ENCODE results near the gene LRRC8E. TPM values are rescaled to one million over a fixed set of nuclear protein-coding genes. Genes with fewer than 3 reads are reported as not detected.

Gene LRRC8E
- 1 to 10 TPM; 1.5 to 2.1 TPM for total RNA-seq

DNA sequence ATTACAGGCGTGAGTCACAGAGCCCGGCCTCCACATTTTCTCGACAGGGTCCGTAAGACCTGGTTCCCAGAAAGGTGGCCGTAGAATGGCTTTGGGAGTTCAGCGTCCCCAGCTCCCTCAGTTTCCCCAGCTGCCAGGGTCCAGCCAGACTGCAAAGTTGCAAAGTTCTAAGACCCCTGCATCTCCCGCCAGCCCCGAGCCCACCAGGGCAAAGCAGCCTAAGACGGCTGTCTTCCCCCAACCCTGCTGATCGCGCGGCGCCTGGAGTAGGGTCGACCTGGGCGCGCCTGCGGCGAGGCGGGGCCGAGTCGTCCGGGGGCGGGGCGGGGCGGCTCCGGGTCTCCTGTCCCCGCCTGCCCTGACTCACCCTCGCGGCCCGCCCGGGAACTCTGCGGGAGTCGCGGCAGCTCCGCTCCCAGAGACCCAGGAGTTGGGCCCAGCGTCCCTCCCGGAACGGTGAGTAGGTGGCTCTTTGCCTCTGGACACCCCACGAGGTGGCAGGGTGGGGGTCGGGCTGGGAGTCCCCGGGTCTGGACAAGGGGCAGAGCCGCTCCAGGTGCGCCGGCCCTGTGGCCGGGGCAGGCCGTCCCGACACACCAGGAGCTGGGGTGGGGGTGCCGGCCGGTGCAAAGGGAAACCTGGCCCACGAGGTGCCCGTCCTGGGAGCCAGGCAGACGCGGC is at the start of gene LRRC8E:
Gene LRRC8E, plus strand, starts transcription at position 366 of the 681 bp plus-strand sequence. CDS start 7,094 bp downstream, outside the sequence.
- no peaks in the 10 kb centered on the region for H3K36me3 ChIP-seq
- no peak within 1 kb of the TSS for H3K27ac ChIP-seq
- peaks cover 0 to 6% of the 10 kb centered on the region in 2 donors for H3K27me3 ChIP-seq
- TF ChIP-seq, protein P1, sequence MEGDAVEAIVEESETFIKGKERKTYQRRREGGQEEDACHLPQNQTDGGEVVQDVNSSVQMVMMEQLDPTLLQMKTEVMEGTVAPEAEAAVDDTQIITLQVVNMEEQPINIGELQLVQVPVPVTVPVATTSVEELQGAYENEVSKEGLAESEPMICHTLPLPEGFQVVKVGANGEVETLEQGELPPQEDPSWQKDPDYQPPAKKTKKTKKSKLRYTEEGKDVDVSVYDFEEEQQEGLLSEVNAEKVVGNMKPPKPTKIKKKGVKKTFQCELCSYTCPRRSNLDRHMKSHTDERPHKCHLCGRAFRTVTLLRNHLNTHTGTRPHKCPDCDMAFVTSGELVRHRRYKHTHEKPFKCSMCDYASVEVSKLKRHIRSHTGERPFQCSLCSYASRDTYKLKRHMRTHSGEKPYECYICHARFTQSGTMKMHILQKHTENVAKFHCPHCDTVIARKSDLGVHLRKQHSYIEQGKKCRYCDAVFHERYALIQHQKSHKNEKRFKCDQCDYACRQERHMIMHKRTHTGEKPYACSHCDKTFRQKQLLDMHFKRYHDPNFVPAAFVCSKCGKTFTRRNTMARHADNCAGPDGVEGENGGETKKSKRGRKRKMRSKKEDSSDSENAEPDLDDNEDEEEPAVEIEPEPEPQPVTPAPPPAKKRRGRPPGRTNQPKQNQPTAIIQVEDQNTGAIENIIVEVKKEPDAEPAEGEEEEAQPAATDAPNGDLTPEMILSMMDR (IDR thresholded peaks at IDR 0.05), result no peak
- H3K4me1 ChIP-seq, result peaks cover 0 to 9% of the 10 kb centered on the region in 2 donors
- DNase-seq (ENCODE audit: low spot score), result no peak
- H3K4me3 ChIP-seq, result peak within 1 kb of the TSS; percentile 34 to 49
- H3K9me3 ChIP-seq, result no peaks in the 10 kb centered on the region

DNA sequence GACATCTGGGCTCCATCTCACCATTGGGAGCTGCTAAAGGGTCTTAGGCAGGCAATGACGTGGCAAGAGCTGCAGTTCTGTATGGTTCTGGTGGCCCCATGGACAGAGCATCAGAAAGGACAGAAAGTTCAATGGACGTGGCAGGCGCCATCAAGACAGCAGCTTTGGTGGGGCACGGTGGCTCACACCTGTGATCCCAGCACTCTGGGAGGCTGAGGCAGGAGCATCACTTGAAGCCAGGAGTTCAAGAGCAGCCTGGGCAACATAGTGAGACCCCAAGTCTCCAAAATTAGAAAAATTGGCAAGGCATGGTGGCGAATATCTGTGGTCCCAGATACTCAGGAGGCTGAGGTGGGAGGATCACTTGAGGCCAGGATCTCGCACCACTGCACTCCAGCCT is 48.8 kb upstream of the LRRC8E start:
- no peaks in the 10 kb centered on the region for H3K27me3 ChIP-seq
- H3K4me3 ChIP-seq, result no peak overlapping the region
- no peaks in the 10 kb centered on the region for H3K36me3 ChIP-seq
- TF ChIP-seq, protein P1 (IDR thresholded peaks at IDR 0.05), result no peak
- DNase-seq (ENCODE audit: low spot score), result no peak
- no peak overlapping the region for H3K27ac ChIP-seq
- H3K4me1 ChIP-seq, result no peaks in the 10 kb centered on the region
- H3K9me3 ChIP-seq, result no peaks in the 10 kb centered on the region

DNA sequence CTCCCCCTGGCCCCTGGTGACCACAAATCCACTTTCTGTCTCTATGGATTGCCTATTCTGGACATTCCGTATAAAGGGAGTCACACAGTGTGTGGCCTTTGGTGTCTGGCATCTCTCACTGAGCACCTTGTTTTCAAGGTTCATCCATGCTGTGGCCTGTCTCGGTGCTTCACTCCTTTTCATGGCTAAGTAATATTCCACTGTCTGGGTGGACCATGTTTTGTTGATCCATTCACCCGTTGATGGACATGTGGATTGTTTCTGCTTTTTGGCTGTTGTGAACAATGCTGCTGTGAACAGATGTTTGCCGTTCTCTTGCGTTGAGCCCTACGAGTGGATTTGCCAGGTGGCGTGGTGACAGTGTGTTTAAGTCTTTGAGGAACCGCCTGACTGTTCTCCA is 47.7 kb upstream of the LRRC8E start:
- no peaks in the 10 kb centered on the region for H3K36me3 ChIP-seq
- H3K4me1 ChIP-seq, result no peaks in the 10 kb centered on the region
- H3K27me3 ChIP-seq, result no peaks in the 10 kb centered on the region
- TF ChIP-seq, protein P1 (IDR thresholded peaks at IDR 0.05), result no peak
- no peaks in the 10 kb centered on the region for H3K9me3 ChIP-seq
- H3K4me3 ChIP-seq, result no peak overlapping the region
- no peak for DNase-seq (ENCODE audit: low spot score)
- no peak overlapping the region for H3K27ac ChIP-seq

DNA sequence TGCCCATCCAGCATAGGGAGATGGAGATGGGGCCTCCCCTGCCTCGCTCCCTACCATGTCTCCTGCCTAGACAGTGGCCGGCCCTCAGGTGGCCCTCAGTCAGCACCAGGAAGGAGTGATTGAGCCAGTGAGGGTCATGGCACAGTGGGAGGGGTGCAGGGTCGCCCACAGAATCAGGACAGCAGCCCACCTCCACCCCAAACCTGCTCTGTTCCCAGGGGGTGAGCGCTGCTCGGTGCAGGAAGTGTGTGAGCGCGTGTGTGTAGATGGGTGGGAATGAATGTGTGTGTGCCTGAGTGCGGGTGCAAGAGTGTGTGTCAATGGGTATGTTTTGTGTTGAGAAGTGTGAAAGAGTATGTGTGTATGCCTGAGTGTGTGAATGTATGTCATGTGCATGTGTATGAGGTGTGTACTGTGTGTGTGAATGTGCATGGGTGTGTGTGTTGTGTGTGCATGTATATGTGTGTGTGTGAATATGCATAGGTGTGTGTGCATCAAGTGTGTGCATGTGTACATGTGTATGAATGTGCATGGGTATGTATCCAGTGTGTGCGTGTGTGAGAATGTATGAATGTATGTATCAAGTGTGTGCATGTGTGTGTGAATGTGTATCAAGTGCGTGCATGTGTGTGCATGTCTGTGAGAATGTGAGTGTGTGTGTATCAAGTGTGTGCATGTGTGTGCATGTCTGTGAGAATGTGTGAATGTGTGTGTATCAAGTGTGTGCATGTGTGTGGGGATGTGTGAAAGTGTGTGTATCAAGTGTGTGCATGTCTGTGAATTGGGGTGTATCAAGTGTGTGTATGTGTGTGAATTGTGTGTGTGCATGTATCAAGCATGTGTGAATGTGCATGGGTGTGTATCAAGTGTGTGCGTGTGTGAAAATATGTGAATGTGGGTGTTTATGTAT is 46.3 kb upstream of the LRRC8E start:
- Histone ChIP-seq H3K36me3 (no peaks in the 10 kb centered on the region), H3K27ac (no peak overlapping the region), H3K9me3 (no peaks in the 10 kb centered on the region), H3K27me3 (no peaks in the 10 kb centered on the region), H3K4me3 (no peak overlapping the region), H3K4me1 (no peaks in the 10 kb centered on the region)
- TF ChIP-seq, protein P1 (IDR thresholded peaks at IDR 0.05), result no peak
- no peak for DNase-seq (ENCODE audit: low spot score)

DNA sequence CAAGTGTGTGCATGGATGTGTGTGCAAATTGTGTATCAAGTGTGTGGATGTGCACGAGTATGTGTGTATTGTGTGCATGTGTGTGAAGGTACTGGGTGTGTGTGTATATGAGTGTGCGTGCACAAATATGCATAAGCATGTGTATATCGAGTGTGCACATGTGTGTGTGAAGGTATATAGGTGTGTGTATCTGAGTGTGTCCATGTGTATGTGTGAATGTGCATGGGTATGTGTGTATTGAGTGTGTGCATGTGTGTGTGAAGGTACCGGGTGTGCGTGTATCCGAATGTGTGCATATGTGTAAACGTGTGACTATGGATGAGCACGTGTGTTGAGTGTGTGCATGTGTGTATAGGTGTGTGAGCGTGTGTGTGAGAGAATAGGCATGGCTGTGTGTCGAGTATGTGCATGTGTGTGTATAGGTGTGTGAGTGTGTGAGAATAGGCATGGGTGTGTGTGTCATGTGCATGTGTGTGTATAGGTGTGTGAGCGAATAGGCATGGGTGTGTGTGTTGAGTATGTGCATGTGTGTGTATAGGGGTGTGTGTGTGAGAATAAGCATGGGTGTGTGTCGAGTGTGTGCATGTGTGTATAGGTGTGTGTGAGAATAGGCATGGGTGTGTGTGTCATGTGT is 45.5 kb upstream of the LRRC8E start:
- H3K4me1 ChIP-seq, result no peaks in the 10 kb centered on the region
- H3K9me3 ChIP-seq, result no peaks in the 10 kb centered on the region
- H3K4me3 ChIP-seq, result no peak overlapping the region
- H3K27me3 ChIP-seq, result no peaks in the 10 kb centered on the region
- H3K36me3 ChIP-seq, result no peaks in the 10 kb centered on the region
- DNase-seq (ENCODE audit: low spot score), result no peak
- TF ChIP-seq, protein P1 (IDR thresholded peaks at IDR 0.05), result no peak
- H3K27ac ChIP-seq, result no peak overlapping the region

All from right atrium auricular region (tissue), 2 donors.